Measurements from ENCODE around the gene TAF3. TPM values are rescaled to one million over a fixed set of nuclear protein-coding genes. Genes with fewer than 3 reads are reported as not detected.

Gene TAF3
- total RNA-seq = 0.87 and 1.4 TPM in 2 replicates

GRCh38 chr10:7818295-7819120 is at the start of gene TAF3:
TSS of gene TAF3 (plus strand) at chr10:7818505. CDS start at chr10:7818710, 205 bp downstream.

GRCh38 chr10:7787857-7788638 is 30.3 kb upstream of the TAF3 start, which contains the start of the genes ATP5F1C and KIN:
TSS of gene ATP5F1C (plus strand) at chr10:7788177. CDS start at chr10:7788208, 31 bp downstream.
TSS of gene KIN (minus strand) at chr10:7787993. CDS start at chr10:7787933, 60 bp downstream.

GRCh38 chr10:8054494-8055407 is 236.4 kb downstream of the TAF3 start, which contains the start of gene GATA3:
TSS of gene GATA3 (plus strand) at chr10:8054688. CDS start at chr10:8055656, 968 bp downstream.

Other genes with a start within 250 kb of the TAF3 start
- gene ITIH5, start 151.5 kb upstream of the TAF3 start, total RNA-seq = 0.33 and 0.52 TPM in 2 replicates
- not detected in 2 replicates for gene ITIH2, start 115.2 kb upstream of the TAF3 start, total RNA-seq
- 3.9 and 6.0 TPM in 2 replicates for gene KIN, start 30.5 kb upstream of the TAF3 start, total RNA-seq
- 233 and 259 TPM in 2 replicates for gene ATP5F1C, start 30.3 kb upstream of the TAF3 start, total RNA-seq
- gene GATA3, start 236.2 kb downstream of the TAF3 start, total RNA-seq = under 0.01 TPM in 1 of 2 replicates, not detected in the other